Fibroblast of the aortic adventitia (primary cell): ENCODE results near the gene MT4. TPM values are rescaled to one million over a fixed set of nuclear protein-coding genes. Genes with fewer than 3 reads are reported as not detected.

Experiments used
- DNase-seq: peaks from one replicate; pipeline ENCODE4 v3.0.0-alpha.2; 2010; ENCODE audit warnings: low read depth
- H3K4me3 ChIP-seq: 2 replicates; pipeline ENCODE4 v1.5.1; 2011; ENCODE audit warnings: low read depth, mild to moderate bottlenecking, control low read depth, low read length, moderate library complexity
- total RNA-seq: library from RNA; depleted of rRNA; stranded (reverse); fragments of >200 nt; gene quantifications from 2 replicates; pipeline ENCODE4 v1.2.3, GENCODE V29; 2012; ENCODE audit warnings: low replicate concordance
- TF ChIP-seq, protein P1 (sequence below): IDR thresholded peaks from 2 replicates; pipeline ENCODE4 v1.5.1; 2011; ENCODE audit warnings: mild to moderate bottlenecking, low read length, control low read depth, inconsistent platforms; ENCODE audit not compliant: insufficient read depth

MT4 gene
- total RNA-seq, 1 donor: not detected

DNA sequence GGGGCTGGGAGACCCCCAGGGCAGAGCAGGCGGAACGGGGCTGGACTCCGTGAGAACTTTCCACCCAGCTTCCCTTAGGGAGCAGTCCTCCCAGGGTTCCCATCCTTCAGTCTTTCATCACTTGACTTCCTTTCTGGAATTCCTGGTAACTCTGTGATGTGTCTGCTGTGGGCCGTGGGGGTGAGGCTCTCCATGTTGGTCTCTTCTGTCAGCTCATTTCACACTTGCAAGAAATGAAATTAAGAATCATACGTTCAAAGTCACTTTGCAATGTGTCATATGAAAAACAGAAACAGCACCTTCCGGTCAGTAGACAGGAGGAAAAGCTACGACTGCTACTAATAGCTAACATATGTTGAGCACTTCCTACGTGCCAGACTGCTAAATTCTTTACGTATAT, 39.6 kb upstream of the MT4 start:
- DNase-seq: peak; percentile 56
- TF ChIP-seq, protein P1, sequence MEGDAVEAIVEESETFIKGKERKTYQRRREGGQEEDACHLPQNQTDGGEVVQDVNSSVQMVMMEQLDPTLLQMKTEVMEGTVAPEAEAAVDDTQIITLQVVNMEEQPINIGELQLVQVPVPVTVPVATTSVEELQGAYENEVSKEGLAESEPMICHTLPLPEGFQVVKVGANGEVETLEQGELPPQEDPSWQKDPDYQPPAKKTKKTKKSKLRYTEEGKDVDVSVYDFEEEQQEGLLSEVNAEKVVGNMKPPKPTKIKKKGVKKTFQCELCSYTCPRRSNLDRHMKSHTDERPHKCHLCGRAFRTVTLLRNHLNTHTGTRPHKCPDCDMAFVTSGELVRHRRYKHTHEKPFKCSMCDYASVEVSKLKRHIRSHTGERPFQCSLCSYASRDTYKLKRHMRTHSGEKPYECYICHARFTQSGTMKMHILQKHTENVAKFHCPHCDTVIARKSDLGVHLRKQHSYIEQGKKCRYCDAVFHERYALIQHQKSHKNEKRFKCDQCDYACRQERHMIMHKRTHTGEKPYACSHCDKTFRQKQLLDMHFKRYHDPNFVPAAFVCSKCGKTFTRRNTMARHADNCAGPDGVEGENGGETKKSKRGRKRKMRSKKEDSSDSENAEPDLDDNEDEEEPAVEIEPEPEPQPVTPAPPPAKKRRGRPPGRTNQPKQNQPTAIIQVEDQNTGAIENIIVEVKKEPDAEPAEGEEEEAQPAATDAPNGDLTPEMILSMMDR: no peak
- no peak overlapping the region for H3K4me3 ChIP-seq

DNA sequence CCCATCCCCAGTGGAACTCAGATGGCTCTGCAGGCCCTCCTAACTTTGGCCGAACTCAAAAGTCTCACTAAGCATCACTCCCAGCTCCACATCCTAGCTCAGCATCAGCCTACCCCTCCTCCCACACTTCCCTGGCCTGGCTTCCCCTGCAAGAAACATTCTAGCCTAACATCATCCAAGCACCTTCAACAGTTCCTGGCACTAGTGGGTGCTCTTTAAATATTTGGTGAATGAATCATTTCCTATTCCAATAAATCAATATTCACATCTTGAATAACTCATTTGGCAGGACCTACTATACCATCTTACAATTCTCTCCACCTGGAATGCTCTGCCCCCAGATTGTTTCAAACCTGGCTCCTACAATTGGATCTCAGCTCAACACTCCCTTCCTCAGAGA, 34.0 kb upstream of the MT4 start:
- no peak overlapping the region for H3K4me3 ChIP-seq
- TF ChIP-seq, protein P1: no peak
- DNase-seq: peak; percentile 40

DNA sequence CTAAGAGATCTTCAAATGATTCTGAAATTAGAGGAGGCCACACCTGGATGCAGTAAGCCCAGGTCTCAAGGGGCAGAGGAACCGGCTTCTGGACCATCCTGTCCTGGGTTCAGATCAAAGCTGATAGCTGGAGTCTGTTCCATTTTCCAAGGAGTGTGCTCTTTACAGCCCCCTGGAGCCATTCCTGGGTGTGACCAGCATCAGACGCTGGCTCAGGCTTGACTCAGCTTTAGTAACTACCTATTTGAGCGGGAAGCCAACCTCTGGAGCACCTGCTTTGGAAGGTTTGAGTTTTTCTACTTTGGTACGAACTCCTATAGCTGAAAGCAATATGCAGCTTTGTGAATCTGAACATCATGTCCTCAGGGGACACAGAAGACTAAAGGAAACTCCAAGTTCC, 32.2 kb upstream of the MT4 start:
- DNase-seq: no peak
- H3K4me3 ChIP-seq: no peak overlapping the region
- TF ChIP-seq, protein P1: no peak

DNA sequence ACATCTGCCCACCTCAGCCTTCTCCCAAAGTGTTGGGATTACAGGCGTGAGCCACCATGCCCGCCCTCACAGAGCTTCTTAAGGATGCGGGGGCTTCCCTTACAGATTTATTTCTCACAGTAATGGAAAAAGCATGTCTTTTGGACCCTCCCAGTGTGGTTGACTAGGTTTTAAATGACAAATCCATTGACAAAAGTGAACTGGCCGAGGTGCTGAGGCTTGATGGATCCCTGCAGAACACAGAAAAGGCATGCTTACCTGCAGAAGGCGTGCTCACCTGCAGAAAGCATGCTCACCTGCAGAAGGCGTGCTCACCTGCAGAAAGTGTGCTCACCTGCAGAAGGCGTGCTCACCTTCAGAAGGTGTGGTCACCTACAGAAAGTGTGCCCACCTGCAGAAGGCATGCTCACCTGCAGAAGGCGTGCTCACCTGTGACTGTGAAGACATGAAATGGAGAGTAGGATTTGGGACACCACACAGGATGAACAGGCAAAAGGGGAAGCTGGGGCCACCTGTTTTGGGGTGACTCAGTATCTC, 30.0 kb upstream of the MT4 start:
- H3K4me3 ChIP-seq: no peak overlapping the region
- TF ChIP-seq, protein P1: no peak
- no peak for DNase-seq

DNA sequence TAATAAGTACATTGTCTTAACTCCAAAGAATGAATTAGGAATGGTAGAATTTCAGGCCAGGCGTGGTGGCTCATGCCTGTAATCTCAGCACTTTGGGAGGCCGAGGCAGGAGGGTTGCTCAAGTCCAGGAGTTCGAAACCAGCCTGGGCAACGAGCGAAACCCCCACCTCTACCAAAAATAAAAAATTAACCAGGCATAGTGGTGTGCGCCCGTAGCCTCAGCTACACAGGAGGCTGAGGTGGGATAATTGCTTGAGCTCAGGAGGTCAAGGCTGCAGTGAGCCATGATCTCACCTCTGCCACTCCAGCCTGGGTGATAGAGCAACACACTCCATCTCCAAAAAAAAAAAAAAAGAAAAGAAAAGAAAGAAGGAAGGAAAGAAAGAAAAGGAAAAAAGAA, 26.5 kb upstream of the MT4 start:
- H3K4me3 ChIP-seq: no peak overlapping the region
- TF ChIP-seq, protein P1: no peak
- DNase-seq: no peak

DNA sequence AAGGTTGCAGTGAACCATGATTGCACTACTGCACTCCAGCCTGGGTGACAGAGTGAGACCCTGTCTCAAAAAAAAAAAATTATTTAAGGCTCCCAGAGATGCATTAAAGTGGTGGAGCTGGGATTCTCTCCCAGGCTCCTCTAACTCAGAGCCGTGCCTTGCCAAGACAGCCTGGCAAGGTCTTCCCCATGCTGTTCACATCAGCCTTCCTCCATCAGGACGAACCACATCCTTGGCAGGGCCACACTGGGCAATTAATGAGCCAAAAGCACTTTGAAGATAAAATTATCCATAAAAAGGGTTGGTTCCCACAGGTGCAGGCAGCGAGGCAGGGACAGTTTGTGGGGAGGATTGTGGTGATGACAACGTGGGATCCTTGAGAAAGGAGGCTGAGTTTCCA, 25.2 kb upstream of the MT4 start:
- TF ChIP-seq, protein P1: no peak
- DNase-seq: no peak
- no peak overlapping the region for H3K4me3 ChIP-seq

DNA sequence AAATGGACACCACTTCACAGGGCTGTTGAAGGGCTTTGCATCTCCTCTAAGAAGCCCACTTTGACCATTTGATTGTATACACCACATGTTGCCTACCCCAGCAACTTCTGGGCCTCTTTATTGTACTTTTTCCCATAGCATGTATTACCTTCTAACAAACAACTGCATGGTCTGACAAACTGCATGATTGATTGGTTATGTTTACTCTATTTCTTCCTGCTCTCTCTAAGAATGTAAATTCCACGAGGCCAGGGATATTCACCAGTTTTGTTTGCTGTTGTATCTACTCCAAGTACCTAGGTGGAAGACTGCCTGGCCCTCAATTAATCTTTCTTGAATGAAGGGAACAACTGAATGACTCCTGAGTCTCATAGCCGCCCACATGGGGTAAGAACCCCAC, 22.8 kb upstream of the MT4 start:
- H3K4me3 ChIP-seq: no peak overlapping the region
- no peak for DNase-seq
- TF ChIP-seq, protein P1: no peak
